Measurements from ENCODE around the gene CDH22.

Gene CDH22

DNA sequence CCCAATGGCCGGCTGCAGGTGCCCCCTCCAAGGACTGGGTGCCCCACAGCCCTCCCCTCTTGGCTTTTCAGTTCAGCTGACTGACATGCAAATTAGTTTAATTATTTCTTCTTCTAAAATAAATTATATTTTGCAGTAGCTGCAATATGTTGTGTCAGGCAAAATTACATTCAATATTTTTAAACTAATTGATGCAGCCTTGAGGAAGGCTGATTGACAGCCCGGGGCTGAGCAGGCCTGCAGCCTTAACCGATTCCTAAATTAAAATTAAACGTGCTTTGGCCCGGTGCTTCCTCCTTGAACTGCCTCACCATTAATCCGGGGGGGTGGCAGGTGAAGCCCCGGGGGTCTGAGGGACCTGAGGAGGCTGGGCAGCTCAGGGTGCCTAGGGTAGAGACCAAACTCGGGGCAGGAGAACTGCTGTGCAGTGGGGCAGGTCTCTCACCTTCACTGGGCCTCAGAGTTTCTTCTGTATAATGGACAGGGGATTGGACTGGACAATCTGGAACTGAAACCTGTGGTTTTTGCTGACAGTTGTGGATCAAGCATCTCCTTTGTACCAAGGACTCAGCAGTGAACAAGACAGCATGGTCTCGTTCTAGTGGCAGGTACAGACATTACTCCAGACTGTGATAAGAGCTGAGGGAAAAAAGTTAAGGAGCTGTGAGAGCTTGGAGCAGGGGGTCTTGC, 117.7 kb downstream of the CDH22 start:
- POLR2A ChIA-PET: no interaction called here
- no peak for TF ChIP-seq FOXA1 (IDR thresholded peaks at IDR 0.05)
- no peak for TF ChIP-seq SUZ12 (IDR thresholded peaks at IDR 0.05)
- no peak for TF ChIP-seq TARDBP (IDR thresholded peaks at IDR 0.05)
- TF ChIP-seq L3MBTL2 (conservative IDR thresholded peaks at IDR 0.05): no peak
- TF ChIP-seq, protein P1, sequence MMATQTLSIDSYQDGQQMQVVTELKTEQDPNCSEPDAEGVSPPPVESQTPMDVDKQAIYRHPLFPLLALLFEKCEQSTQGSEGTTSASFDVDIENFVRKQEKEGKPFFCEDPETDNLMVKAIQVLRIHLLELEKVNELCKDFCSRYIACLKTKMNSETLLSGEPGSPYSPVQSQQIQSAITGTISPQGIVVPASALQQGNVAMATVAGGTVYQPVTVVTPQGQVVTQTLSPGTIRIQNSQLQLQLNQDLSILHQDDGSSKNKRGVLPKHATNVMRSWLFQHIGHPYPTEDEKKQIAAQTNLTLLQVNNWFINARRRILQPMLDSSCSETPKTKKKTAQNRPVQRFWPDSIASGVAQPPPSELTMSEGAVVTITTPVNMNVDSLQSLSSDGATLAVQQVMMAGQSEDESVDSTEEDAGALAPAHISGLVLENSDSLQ (IDR thresholded peaks at IDR 0.05): 0 out of 2 replicates have a peak, but pooled peaks have one; percentile 14
- TF ChIP-seq ELF4 (IDR thresholded peaks at IDR 0.05): no peak
- TF ChIP-seq ZNF384 (IDR thresholded peaks at IDR 0.05): no peak
- DNase-seq (ENCODE audit: extremely low spot score): no peak
- CTCF ChIA-PET: no interaction called here

- ChIA-PET POLR2A (no interaction called here), CTCF (interaction anchor here (0.7 to 1.1 kb wide), 2 partner anchors 148 to 1016 kb away, joined by 3 to 4 read pairs; no protein-coding TSS in a partner anchor)
- DNase-seq (ENCODE audit: extremely low spot score): no peak
- no peak for TF ChIP-seq LEF1 (IDR thresholded peaks at IDR 0.05; ENCODE audit: borderline replicate concordance)
- TF ChIP-seq SUZ12 (IDR thresholded peaks at IDR 0.05): no peak
- TF ChIP-seq HDGF (IDR thresholded peaks at IDR 0.05; ENCODE audit: borderline replicate concordance): no peak
- TF ChIP-seq, protein P1 (IDR thresholded peaks at IDR 0.05): no peak
- TF ChIP-seq FOXK2 (IDR thresholded peaks at IDR 0.05): no peak
- no peak for TF ChIP-seq FOXA1 (IDR thresholded peaks at IDR 0.05)
- TF ChIP-seq SP1 (IDR thresholded peaks at IDR 0.05): no peak
- TF ChIP-seq L3MBTL2 (conservative IDR thresholded peaks at IDR 0.05): no peak
- no peak for TF ChIP-seq ELF4 (IDR thresholded peaks at IDR 0.05)
- TF ChIP-seq ARNT (IDR thresholded peaks at IDR 0.05): no peak
- no peak for TF ChIP-seq ZNF384 (IDR thresholded peaks at IDR 0.05)
- no peak for TF ChIP-seq FOXM1 (IDR thresholded peaks at IDR 0.05; ENCODE audit: borderline replicate concordance)
- no peak for TF ChIP-seq CTBP1 (IDR thresholded peaks at IDR 0.05; ENCODE audit: borderline replicate concordance)
- no peak for TF ChIP-seq TARDBP (IDR thresholded peaks at IDR 0.05)
- TF ChIP-seq NFRKB (IDR thresholded peaks at IDR 0.05): no peak
- no peak for TF ChIP-seq BHLHE40 (IDR thresholded peaks at IDR 0.05; ENCODE audit: borderline replicate concordance)
Observed at GRCh38 chr20:46188866-46189541, 119.3 kb downstream of the CDH22 start.

- TF ChIP-seq SUZ12 (IDR thresholded peaks at IDR 0.05) (no peak), TARDBP (IDR thresholded peaks at IDR 0.05) (no peak), L3MBTL2 (conservative IDR thresholded peaks at IDR 0.05) (no peak), ELF4 (IDR thresholded peaks at IDR 0.05) (no peak), FOXM1 (IDR thresholded peaks at IDR 0.05; ENCODE audit: borderline replicate concordance) (no peak), ZNF384 (IDR thresholded peaks at IDR 0.05) (no peak), FOXA1 (IDR thresholded peaks at IDR 0.05) (no peak), FOXK2 (IDR thresholded peaks at IDR 0.05) (no peak), NFRKB (IDR thresholded peaks at IDR 0.05) (no peak), BHLHE40 (IDR thresholded peaks at IDR 0.05; ENCODE audit: borderline replicate concordance) (no peak), ARNT (IDR thresholded peaks at IDR 0.05) (no peak), SP1 (IDR thresholded peaks at IDR 0.05) (no peak), LEF1 (IDR thresholded peaks at IDR 0.05; ENCODE audit: borderline replicate concordance) (no peak), CTBP1 (IDR thresholded peaks at IDR 0.05; ENCODE audit: borderline replicate concordance) (no peak), HDGF (IDR thresholded peaks at IDR 0.05; ENCODE audit: borderline replicate concordance) (no peak)
- TF ChIP-seq, protein P1 (IDR thresholded peaks at IDR 0.05): no peak
- no peak for DNase-seq (ENCODE audit: extremely low spot score)
Observed at GRCh38 chr20:46186210-46186609, 122.1 kb downstream of the CDH22 start.

DNA sequence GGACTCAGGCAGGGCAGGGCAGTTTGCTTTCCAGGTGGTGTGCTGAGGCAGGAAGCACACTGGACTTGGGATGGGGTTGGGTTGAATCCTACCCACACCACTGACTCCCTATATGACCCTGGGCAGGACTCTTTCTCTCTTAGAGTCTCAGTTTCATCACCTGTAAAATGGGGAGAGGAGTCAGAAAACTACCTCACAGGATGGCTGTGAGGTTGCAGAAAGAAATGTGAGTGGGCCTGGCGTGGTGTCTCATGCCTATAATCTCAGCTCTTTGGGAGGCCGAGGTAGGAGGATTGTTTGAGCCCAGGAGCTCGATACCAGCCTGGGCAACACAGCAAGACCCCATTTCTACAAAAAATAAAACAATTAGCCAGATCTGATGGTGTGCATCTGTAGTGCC, 122.9 kb downstream of the CDH22 start:
- CTCF ChIA-PET: no interaction called here
- no peak for DNase-seq (ENCODE audit: extremely low spot score)
- TF ChIP-seq HDGF (IDR thresholded peaks at IDR 0.05; ENCODE audit: borderline replicate concordance) (no peak), NFRKB (IDR thresholded peaks at IDR 0.05) (no peak), ELF4 (IDR thresholded peaks at IDR 0.05) (no peak), FOXA1 (IDR thresholded peaks at IDR 0.05) (no peak), SUZ12 (IDR thresholded peaks at IDR 0.05) (no peak), L3MBTL2 (conservative IDR thresholded peaks at IDR 0.05) (no peak), CTBP1 (IDR thresholded peaks at IDR 0.05; ENCODE audit: borderline replicate concordance) (no peak), TARDBP (IDR thresholded peaks at IDR 0.05) (no peak), BHLHE40 (IDR thresholded peaks at IDR 0.05; ENCODE audit: borderline replicate concordance) (no peak), SP1 (IDR thresholded peaks at IDR 0.05) (no peak), ARNT (IDR thresholded peaks at IDR 0.05) (no peak), FOXK2 (IDR thresholded peaks at IDR 0.05) (no peak)
- POLR2A ChIA-PET: no interaction called here

More at GRCh38 chr20:46186210-46186609, 122.1 kb downstream of the CDH22 start:
- ChIA-PET POLR2A (no interaction called here), CTCF (no interaction called here)

DNA sequence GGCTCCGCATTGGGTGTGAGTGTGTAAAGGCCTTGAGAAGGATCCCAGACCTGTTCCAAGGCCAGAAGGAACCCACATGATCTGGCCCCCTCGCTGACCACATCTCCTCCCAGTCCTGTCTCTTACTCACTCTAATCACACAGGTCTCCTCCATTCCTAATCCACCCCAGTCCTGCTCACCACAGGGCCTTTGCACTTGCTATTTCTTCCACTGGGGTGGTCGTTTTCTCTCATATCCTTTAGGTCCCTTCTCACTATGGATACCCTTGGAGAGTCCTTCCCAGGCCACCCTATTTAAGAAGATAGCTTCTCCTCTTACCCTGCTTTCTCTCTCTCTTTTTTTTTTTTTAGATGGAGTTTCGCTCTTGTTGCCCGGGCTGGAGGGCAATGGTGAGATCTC, 124.5 kb downstream of the CDH22 start:
- ChIA-PET CTCF (no interaction called here), POLR2A (no interaction called here)
- no peak for TF ChIP-seq FOXK2 (IDR thresholded peaks at IDR 0.05)
- no peak for TF ChIP-seq FOXM1 (IDR thresholded peaks at IDR 0.05; ENCODE audit: borderline replicate concordance)
- no peak for TF ChIP-seq TARDBP (IDR thresholded peaks at IDR 0.05)
- TF ChIP-seq ELF4 (IDR thresholded peaks at IDR 0.05): no peak
- TF ChIP-seq HDGF (IDR thresholded peaks at IDR 0.05; ENCODE audit: borderline replicate concordance): no peak
- no peak for TF ChIP-seq NFRKB (IDR thresholded peaks at IDR 0.05)
- no peak for TF ChIP-seq ZNF384 (IDR thresholded peaks at IDR 0.05)
- TF ChIP-seq BHLHE40 (IDR thresholded peaks at IDR 0.05; ENCODE audit: borderline replicate concordance): no peak
- TF ChIP-seq L3MBTL2 (conservative IDR thresholded peaks at IDR 0.05): no peak
- no peak for TF ChIP-seq CTBP1 (IDR thresholded peaks at IDR 0.05; ENCODE audit: borderline replicate concordance)
- no peak for DNase-seq (ENCODE audit: extremely low spot score)
